PFSK-1 (cell line): Measurements from ENCODE around the gene FNTB.

Experiments
- POLR2AphosphoS5 ChIP-seq: IDR thresholded peaks from 2 replicates; pipeline ENCODE4 v1.6.1; 2012; ENCODE audit warnings: low read depth, mild to moderate bottlenecking, control low read depth, low read length, moderate library complexity
- TAF1 ChIP-seq: IDR thresholded peaks from 2 replicates; pipeline ENCODE4 v1.6.1; 2012; ENCODE audit warnings: low read length, control low read depth, borderline replicate concordance; ENCODE audit not compliant: insufficient read depth

- TF ChIP-seq TAF1 = no peak
- TF ChIP-seq POLR2AphosphoS5 = no peak
These were observed 29.8 kb upstream of the FNTB start for GRCh38 chr14:64956697-64957406.
